Peyer's patch (tissue), 4 donors: ENCODE results near the gene CIB4.

Source experiments
- CTCF ChIP-seq, 6 experiments: fragments of 450-650 bp in 4 of 6; fragments of 200-600 bp in 2 of 6; sonication (generic) in 1 of 6; IDR thresholded peaks; one replicate each; pipeline ENCODE4 v1.5.1; 2017 to 2019; ENCODE audit warnings: antibody characterized with exemption in 6 of 6, mild to moderate bottlenecking in 3 of 6, moderate library complexity in 1 of 6
- POLR2A ChIP-seq, 2 donors: fragments of 450-650 bp; IDR thresholded peaks; one replicate each; pipeline ENCODE4 v1.5.1; 2017; ENCODE audit warnings: antibody characterized with exemption in 2 of 2, mild to moderate bottlenecking in 2 of 2, moderate library complexity in 2 of 2

GRCh38 chr2:26628561-26629345, 12.4 kb downstream of the CIB4 start:
- no peak for TF ChIP-seq CTCF (IDR thresholded peaks at IDR 0.05)
- TF ChIP-seq POLR2A (IDR thresholded peaks at IDR 0.05) = no peak
